OCI-LY3 (cell line): ENCODE data around the gene TAPT1.

Experiments
- CTCF ChIP-seq: fragments of 200-600, 300-600 bp; sonication (generic); IDR thresholded peaks from 2 replicates; pipeline ENCODE4 v1.5.1; 2014; ENCODE audit warnings: antibody characterized with exemption, low read length, low read depth
- EZH2phosphoT487 ChIP-seq: fragments of 200-600 bp; shearing (Covaris generic); IDR thresholded peaks from 2 replicates; pipeline ENCODE4 v1.6.1; 2018; ENCODE audit warnings: antibody characterized with exemption, mixed run types, low read depth

GRCh38 chr4:16161851-16162408 is 64.3 kb downstream of the TAPT1 start:
- TF ChIP-seq CTCF (no peak), EZH2phosphoT487 (no peak)
